ENCODE data around the gene SYNPR.

DNA sequence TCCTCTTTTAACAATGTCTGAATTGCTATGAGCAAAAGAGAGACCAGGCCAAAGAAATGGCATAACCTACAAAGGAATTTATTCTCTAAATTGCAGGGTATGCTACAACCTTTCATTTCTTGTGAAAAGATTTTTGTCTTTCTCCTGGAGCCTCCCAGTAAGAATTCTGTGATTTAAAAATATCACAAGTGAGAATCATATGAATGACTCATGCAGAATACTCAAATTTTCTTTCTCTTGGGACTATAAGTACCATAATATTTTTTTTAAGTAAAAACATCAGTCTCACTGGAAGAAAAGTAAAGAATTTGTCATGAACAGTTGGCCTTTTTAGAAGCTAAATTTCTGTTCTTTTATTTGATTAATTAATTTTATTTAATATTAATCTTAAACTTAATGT, 26.3 kb downstream of the SYNPR start:
- TF ChIP-seq POLR2A (IDR thresholded peaks at IDR 0.05) (no peak), CTCF (IDR thresholded peaks at IDR 0.05) (no peak)

Measured in suprapubic skin (tissue), 3 donors.